HG02884 (cell line): ENCODE results near the gene MRPS18C.
"Not testable (repeated sequence)": the region's sequence is repeated elsewhere in the genome, so short reads cannot be mapped to it uniquely, and the experiment has no call there.

Source experiments
- ATAC-seq: cut with Tn5 transposase; IDR thresholded peaks from one replicate; pipeline ENCODE4 v1.9.1; 2021; ENCODE audit warnings: mild to moderate bottlenecking, moderate library complexity; ENCODE audit not compliant: unreplicated experiment

MRPS18C gene

GRCh38 chr4:83496085-83496917 lies 40.4 kb downstream of the MRPS18C start:
- ATAC-seq: not testable (repeated sequence)

GRCh38 chr4:83498187-83498586 lies 42.3 kb downstream of the MRPS18C start:
- ATAC-seq: no peak

GRCh38 chr4:83501671-83502070 lies 45.8 kb downstream of the MRPS18C start:
- not testable (repeated sequence) for ATAC-seq

- no peak for ATAC-seq
Measured at GRCh38 chr4:83503974-83504373, 48.1 kb downstream of the MRPS18C start.

- ATAC-seq: no peak
Measured at GRCh38 chr4:83504503-83504902, 48.6 kb downstream of the MRPS18C start.

- no peak for ATAC-seq
Measured at GRCh38 chr4:83504996-83505395, 49.1 kb downstream of the MRPS18C start.

- ATAC-seq: not testable (repeated sequence)
Measured at GRCh38 chr4:83509156-83509585, 53.3 kb downstream of the MRPS18C start.

GRCh38 chr4:83510442-83510841 lies 54.6 kb downstream of the MRPS18C start:
- ATAC-seq: no peak
